GM21528 (cell line): Measurements from ENCODE around the gene ANK2.

ENCODE experiments used
- ATAC-seq: cut with Tn5 transposase; IDR thresholded peaks from one replicate; pipeline ENCODE4 v1.9.1; 2021; ENCODE audit warnings: mild to moderate bottlenecking, moderate library complexity; ENCODE audit not compliant: unreplicated experiment, low FRiP score

Gene ANK2

GRCh38 chr4:113317523-113317922 lies 268.1 kb downstream of the ANK2 start:
- ATAC-seq: no peak

- ATAC-seq: no peak
Observed at GRCh38 chr4:113322736-113323135, 273.3 kb downstream of the ANK2 start.

GRCh38 chr4:113325876-113326615 lies 276.6 kb downstream of the ANK2 start:
- ATAC-seq: no peak

GRCh38 chr4:113327494-113327893 lies 278.0 kb downstream of the ANK2 start:
- ATAC-seq: no peak

GRCh38 chr4:113328514-113328913 lies 279.1 kb downstream of the ANK2 start:
- ATAC-seq: no peak

GRCh38 chr4:113330200-113330599 lies 280.7 kb downstream of the ANK2 start:
- no peak for ATAC-seq

- ATAC-seq: no peak
Observed at GRCh38 chr4:113331811-113332210, 282.4 kb downstream of the ANK2 start.

- ATAC-seq: no peak
Observed at GRCh38 chr4:113332701-113333100, 283.2 kb downstream of the ANK2 start.

- no peak for ATAC-seq
Observed at GRCh38 chr4:113335746-113336145, 286.3 kb downstream of the ANK2 start.

- no peak for ATAC-seq
Observed at GRCh38 chr4:113336556-113336955, 287.1 kb downstream of the ANK2 start.

- ATAC-seq: no peak
Observed at GRCh38 chr4:113339430-113339813, 290.0 kb downstream of the ANK2 start.

GRCh38 chr4:113344100-113344499 lies 294.6 kb downstream of the ANK2 start:
- ATAC-seq: no peak

- ATAC-seq: no peak
Observed at GRCh38 chr4:113347245-113347644, 297.8 kb downstream of the ANK2 start.

GRCh38 chr4:113349430-113349829 lies 300.0 kb downstream of the ANK2 start:
- no peak for ATAC-seq

GRCh38 chr4:113350576-113350975 lies 301.1 kb downstream of the ANK2 start:
- no peak for ATAC-seq

GRCh38 chr4:113355550-113356371 lies 306.3 kb downstream of the ANK2 start:
- ATAC-seq: peak; percentile 99

- ATAC-seq: no peak
Observed at GRCh38 chr4:113356453-113356852, 307.0 kb downstream of the ANK2 start.

GRCh38 chr4:113358784-113359183 lies 309.3 kb downstream of the ANK2 start:
- no peak for ATAC-seq

- no peak for ATAC-seq
Observed at GRCh38 chr4:113365377-113365776, 315.9 kb downstream of the ANK2 start.

- ATAC-seq: no peak
Observed at GRCh38 chr4:113368056-113368455, 318.6 kb downstream of the ANK2 start.

- no peak for ATAC-seq
Observed at GRCh38 chr4:113371111-113371510, 321.7 kb downstream of the ANK2 start.
